IMR-90 (cell line): ENCODE results near the gene MLXIPL. TPM values are rescaled to one million over a fixed set of nuclear protein-coding genes. Genes with fewer than 3 reads are reported as not detected.

Experiments
- ATAC-seq: fragments of 200-7000 bp; cut with Tn5 transposase; 2 replicates; pipeline ENCODE4 v1.9.1; 2020; ENCODE audit warnings: low read depth, mild to moderate bottlenecking, moderate library complexity
- BruUV-seq: library from RNA; stranded (reverse); fragments of 400-500 nt; replicated peaks from 2 replicates; lab custom pipeline; 2021; lab: Mats Ljungman, UMichigan
- CTCF ChIA-PET: fragments of 300-600 bp; formaldehyde crosslinking; extraction: SDS; loops from one replicate; lab custom pipeline; 2021; ENCODE audit warnings: antibody characterized with exemption; lab: Yijun Ruan, JAX
- POLR2A ChIA-PET: fragments of 300-600 bp; sonication (Branson Sonifier 250); formaldehyde crosslinking; loops from one replicate; lab custom pipeline; 2022; ENCODE audit warnings: antibody characterized with exemption; ENCODE audit not compliant: unreplicated experiment; lab: Charles Lee
- DNase-seq: peaks from one replicate; pipeline ENCODE4 v3.0.0; 2013
- H2AFZ ChIP-seq: replicated peaks from 2 replicates; pipeline ENCODE3; 2013; ENCODE audit warnings: low read length, mild to moderate bottlenecking; ENCODE audit not compliant: poor library complexity
- H2AK5ac ChIP-seq: 2 replicates; pipeline ENCODE4 v1.6.1; 2013; ENCODE audit warnings: low read depth, low read length, inconsistent platforms
- H2AK9ac ChIP-seq: replicated peaks from 2 replicates; pipeline ENCODE3; 2013; ENCODE audit warnings: mild to moderate bottlenecking, low read depth, low read length, moderate library complexity; ENCODE audit not compliant: poor library complexity
- H2BK120ac ChIP-seq: 2 replicates; pipeline ENCODE4 v1.6.1; 2013; ENCODE audit warnings: low read depth, low read length, inconsistent platforms
- H2BK15ac ChIP-seq: 3 replicates; pipeline ENCODE4 v1.6.1; 2013; ENCODE audit warnings: low read depth, low read length, inconsistent platforms
- H2BK20ac ChIP-seq: 2 replicates; pipeline ENCODE4 v1.6.1; 2013; ENCODE audit warnings: low read depth, mild to moderate bottlenecking, inconsistent platforms, low read length, moderate library complexity
- H2BK5ac ChIP-seq: 2 replicates; pipeline ENCODE4 v1.6.1; 2013; ENCODE audit warnings: mild to moderate bottlenecking, low read depth, low read length, inconsistent platforms; ENCODE audit not compliant: poor library complexity, severe bottlenecking
- H3K14ac ChIP-seq: replicated peaks from 2 replicates; pipeline ENCODE4 v1.6.1; 2013; ENCODE audit warnings: low read depth, low read length, inconsistent platforms
- H3K18ac ChIP-seq: 2 replicates; pipeline ENCODE4 v1.6.1; 2013; ENCODE audit warnings: low read depth, low read length, control low read depth
- H3K23ac ChIP-seq: 2 replicates; pipeline ENCODE4 v1.6.1; 2013; ENCODE audit warnings: low read depth, low read length, inconsistent platforms
- H3K27ac ChIP-seq: 2 replicates; pipeline ENCODE4 v1.5.1; 2013; ENCODE audit warnings: mild to moderate bottlenecking, control low read depth, low read length; ENCODE audit not compliant: insufficient read depth
- H3K27me3 ChIP-seq: 2 replicates; pipeline ENCODE4 v1.6.1; 2013; ENCODE audit warnings: low read length; ENCODE audit not compliant: control insufficient read depth, insufficient read depth
- H3K36me3 ChIP-seq: 2 replicates; pipeline ENCODE4 v1.6.1; 2013; ENCODE audit warnings: low read length, mixed read lengths; ENCODE audit not compliant: control insufficient read depth, insufficient read depth
- H3K4ac ChIP-seq: 2 replicates; pipeline ENCODE4 v1.6.1; 2013; ENCODE audit warnings: low read depth, low read length, inconsistent platforms
- H3K4me1 ChIP-seq: 2 replicates; pipeline ENCODE4 v1.6.1; 2013; ENCODE audit warnings: low read length, mixed read lengths; ENCODE audit not compliant: control insufficient read depth, insufficient read depth
- H3K4me2 ChIP-seq: 2 replicates; pipeline ENCODE4 v1.6.1; 2013; ENCODE audit warnings: low read depth, mild to moderate bottlenecking, control low read depth, low read length, moderate library complexity
- H3K4me3 ChIP-seq: 2 replicates; pipeline ENCODE4 v1.5.1; 2013; ENCODE audit warnings: low read depth, mild to moderate bottlenecking, control low read depth, low read length, moderate library complexity; ENCODE audit not compliant: insufficient read depth
- H3K56ac ChIP-seq: 2 replicates; pipeline ENCODE4 v1.6.1; 2013; ENCODE audit warnings: low read length, inconsistent platforms; ENCODE audit not compliant: insufficient read depth; ENCODE audit errors: extremely low read depth
- H3K79me1 ChIP-seq, 2 experiments: 2 replicates each; pipeline ENCODE4 v1.6.1; 2013; ENCODE audit warnings: low read length in 2 of 2, inconsistent platforms in 1 of 2, low read depth in 1 of 2
- H3K9ac ChIP-seq: 2 replicates; pipeline ENCODE4 v1.6.1; 2013; ENCODE audit warnings: low read depth, low read length, control low read depth
- H3K9me1 ChIP-seq: 2 replicates; pipeline ENCODE4 v1.6.1; 2013; ENCODE audit warnings: low read length, inconsistent platforms; ENCODE audit not compliant: insufficient read depth
- H3K9me3 ChIP-seq: 2 replicates; pipeline ENCODE4 v1.6.1; 2013; ENCODE audit warnings: low read length; ENCODE audit not compliant: control insufficient read depth, insufficient read depth
- H4K20me1 ChIP-seq: 2 replicates; pipeline ENCODE4 v1.6.1; 2013; ENCODE audit warnings: low read length, inconsistent platforms; ENCODE audit not compliant: insufficient read depth
- H4K5ac ChIP-seq: 2 replicates; pipeline ENCODE4 v1.6.1; 2013; ENCODE audit warnings: mild to moderate bottlenecking, low read depth, low read length, control low read depth
- H4K8ac ChIP-seq, 2 experiments: 2 replicates each; pipeline ENCODE4 v1.6.1; 2013; ENCODE audit warnings: low read depth in 2 of 2, low read length in 2 of 2, control low read depth in 1 of 2, inconsistent platforms in 1 of 2
- H4K91ac ChIP-seq: 2 replicates; pipeline ENCODE4 v1.6.1; 2013; ENCODE audit warnings: low read depth, low read length, inconsistent platforms; ENCODE audit not compliant: insufficient read depth
- BHLHE40 ChIP-seq: fragments of 150-350 bp; IDR thresholded peaks from 2 replicates; pipeline ENCODE4 v1.6.1; 2016; ENCODE audit warnings: mild to moderate bottlenecking, low read depth, low read length
- CHD1 ChIP-seq: IDR thresholded peaks from 2 replicates; pipeline ENCODE4 v1.6.1; 2012; ENCODE audit warnings: low read depth, low read length, improper control_type of control experiment
- FOS ChIP-seq: fragments of 150-350 bp; IDR thresholded peaks from 2 replicates; pipeline ENCODE4 v1.6.1; 2016; ENCODE audit warnings: low read depth, low read length
- MAZ ChIP-seq: IDR thresholded peaks from 2 replicates; pipeline ENCODE4 v1.6.1; 2012; ENCODE audit warnings: low read depth, mild to moderate bottlenecking, low read length, improper control_type of control experiment, moderate library complexity, borderline replicate concordance
- NFE2L2 ChIP-seq: fragments of 150-350 bp; IDR thresholded peaks from 2 replicates; pipeline ENCODE4 v1.6.1; 2016; ENCODE audit warnings: low read depth, mild to moderate bottlenecking, low read length
- RAD21 ChIP-seq: IDR thresholded peaks from 2 replicates; pipeline ENCODE4 v1.6.1; 2012; ENCODE audit warnings: low read length, improper control_type of control experiment
- RCOR1 ChIP-seq: IDR thresholded peaks from 2 replicates; pipeline ENCODE4 v1.6.1; 2012; ENCODE audit warnings: mild to moderate bottlenecking, low read length, improper control_type of control experiment; ENCODE audit not compliant: insufficient replicate concordance
- RFX5 ChIP-seq: IDR thresholded peaks from 2 replicates; pipeline ENCODE4 v1.8.0; 2012; ENCODE audit warnings: low read depth, mild to moderate bottlenecking, low read length, moderate library complexity
- SMC3 ChIP-seq: fragments of 150-350 bp; IDR thresholded peaks from 2 replicates; pipeline ENCODE4 v1.6.1; 2016; ENCODE audit warnings: low read depth, mild to moderate bottlenecking, antibody characterized with exemption, low read length, moderate library complexity
- WGBS, 2 experiments: methylation state at CpG; one replicate each; pipeline versions ENCODE4 v1.1.5 to v1.1.7; 2013; ENCODE audit warnings: missing lambda C conversion rate in 2 of 2; ENCODE audit not compliant: insufficient read length in 1 of 2; ENCODE audit errors: extremely low coverage in 2 of 2; 5-methylcytosine and 5-hydroxymethylcytosine counted together
- dilution Hi-C: fragments of 300-500 bp; cut with HindIII; formaldehyde crosslinking; loops from one replicate; pipeline ENCODE4 v1.14.3; 2018; ENCODE audit warnings: low sequenced_read_pairs; ENCODE audit not compliant: unreplicated experiment
- in situ Hi-C: fragments of 300-500 bp; cut with MboI; formaldehyde crosslinking; loops from 3 replicates; pipeline ENCODE4 v1.14.3; 2019; ENCODE audit warnings: low sequenced_read_pairs, inconsistent platforms, mixed read lengths
- intact Hi-C: fragments of 100-400 bp; cut with micrococcal nuclease; formaldehyde crosslinking; loops from 2 replicates; pipeline ENCODE4 v1.10.0; 2022
- polyA plus RNA-seq, 3 experiments: library from polyadenylated mRNA; depleted of rRNA; stranded (reverse); fragments of >200 nt; gene quantifications; 2 replicates each; pipeline ENCODE4 v1.2.3, GENCODE V29; 2012; ENCODE audit warnings: low replicate concordance in 1 of 3
- total RNA-seq: library from RNA; depleted of rRNA; stranded (reverse); fragments of >200 nt; gene quantifications from 2 replicates; pipeline ENCODE4 v1.2.3, GENCODE V29; 2012
- TF ChIP-seq, protein P1 (sequence below): conservative IDR thresholded peaks from 2 replicates; pipeline ENCODE4 v1.5.1; 2012; ENCODE audit warnings: mild to moderate bottlenecking, low read depth, low read length, improper control_type of control experiment
- TF ChIP-seq, protein P2 (sequence below): fragments of 150-350 bp; IDR thresholded peaks from 2 replicates; pipeline ENCODE4 v1.6.1; 2017; ENCODE audit warnings: mild to moderate bottlenecking, antibody characterized with exemption, low read length, low read depth

The MLXIPL gene
- total and polyA plus RNA-seq, 2 of the 4 experiments (the other 2 are of a cell fraction), result not detected

DNA sequence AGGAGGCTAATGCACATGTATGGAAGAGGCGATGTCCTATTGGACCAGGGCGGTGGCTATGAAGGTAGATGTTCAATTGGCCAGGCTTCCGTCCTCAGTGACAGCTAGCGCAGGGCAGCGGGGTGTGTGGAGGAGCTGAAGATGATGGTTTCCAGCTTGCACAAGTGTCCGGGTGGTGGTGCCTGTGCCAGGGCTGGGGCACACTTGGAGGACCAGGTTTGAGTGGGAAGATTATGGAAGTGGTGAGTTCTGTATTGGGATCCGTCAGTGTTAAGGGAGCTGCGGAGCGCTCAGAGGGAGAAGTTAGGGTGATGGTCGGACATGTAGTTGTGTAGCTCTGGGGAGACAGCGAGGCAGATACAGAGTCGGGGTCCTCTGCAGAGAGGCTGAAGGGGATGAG is 37.4 kb downstream of the MLXIPL start:
- H4K20me1 ChIP-seq, result no peaks in the 10 kb centered on the region
- dilution Hi-C loops (no loop called here), intact Hi-C loops (no loop called here), in situ Hi-C loops (no loop called here)
- no peak overlapping the region for H3K18ac ChIP-seq
- H3K27me3 ChIP-seq, result no peaks in the 10 kb centered on the region
- H4K91ac ChIP-seq, result no peak overlapping the region
- no peak overlapping the region for H4K8ac ChIP-seq
- no peak overlapping the region for H2AK5ac ChIP-seq
- no peak overlapping the region; the same call in 1 of the 2 replicates for H3K14ac ChIP-seq
- no peak overlapping the region for H3K56ac ChIP-seq
- DNase-seq (no peak), ATAC-seq (no peak)
- no peak overlapping the region for H2BK20ac ChIP-seq
- BruUV-seq, result no TSS peak
- CTCF ChIA-PET, result no interaction called here
- peaks cover 4% of the 10 kb centered on the region; the same call in 1 of the 2 replicates for H3K4me1 ChIP-seq
- H3K9me3 ChIP-seq, result no peaks in the 10 kb centered on the region
- H2AK9ac ChIP-seq, result peak overlapping the region; percentile 61
- H3K4ac ChIP-seq, result no peak overlapping the region
- H2BK5ac ChIP-seq, result no peak overlapping the region
- no peak overlapping the region for H3K4me3 ChIP-seq
- H2BK120ac ChIP-seq, result no peak overlapping the region
- no peaks in the 10 kb centered on the region for H3K36me3 ChIP-seq
- H2AFZ ChIP-seq, result no peak overlapping the region
- no peaks in the 10 kb centered on the region for H3K9me1 ChIP-seq
- H3K23ac ChIP-seq, result no peak overlapping the region
- no peak overlapping the region for H4K5ac ChIP-seq
- 92% methylated on average over 9 of the region's 12 CpGs; no CpG with 5 or more reads in 1 of the 2 experiments for WGBS, 2 experiments
- no peak overlapping the region for H3K27ac ChIP-seq
- POLR2A ChIA-PET, result no interaction called here
- TF ChIP-seq, protein P1, sequence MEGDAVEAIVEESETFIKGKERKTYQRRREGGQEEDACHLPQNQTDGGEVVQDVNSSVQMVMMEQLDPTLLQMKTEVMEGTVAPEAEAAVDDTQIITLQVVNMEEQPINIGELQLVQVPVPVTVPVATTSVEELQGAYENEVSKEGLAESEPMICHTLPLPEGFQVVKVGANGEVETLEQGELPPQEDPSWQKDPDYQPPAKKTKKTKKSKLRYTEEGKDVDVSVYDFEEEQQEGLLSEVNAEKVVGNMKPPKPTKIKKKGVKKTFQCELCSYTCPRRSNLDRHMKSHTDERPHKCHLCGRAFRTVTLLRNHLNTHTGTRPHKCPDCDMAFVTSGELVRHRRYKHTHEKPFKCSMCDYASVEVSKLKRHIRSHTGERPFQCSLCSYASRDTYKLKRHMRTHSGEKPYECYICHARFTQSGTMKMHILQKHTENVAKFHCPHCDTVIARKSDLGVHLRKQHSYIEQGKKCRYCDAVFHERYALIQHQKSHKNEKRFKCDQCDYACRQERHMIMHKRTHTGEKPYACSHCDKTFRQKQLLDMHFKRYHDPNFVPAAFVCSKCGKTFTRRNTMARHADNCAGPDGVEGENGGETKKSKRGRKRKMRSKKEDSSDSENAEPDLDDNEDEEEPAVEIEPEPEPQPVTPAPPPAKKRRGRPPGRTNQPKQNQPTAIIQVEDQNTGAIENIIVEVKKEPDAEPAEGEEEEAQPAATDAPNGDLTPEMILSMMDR, result no peak
- TF ChIP-seq, protein P2, sequence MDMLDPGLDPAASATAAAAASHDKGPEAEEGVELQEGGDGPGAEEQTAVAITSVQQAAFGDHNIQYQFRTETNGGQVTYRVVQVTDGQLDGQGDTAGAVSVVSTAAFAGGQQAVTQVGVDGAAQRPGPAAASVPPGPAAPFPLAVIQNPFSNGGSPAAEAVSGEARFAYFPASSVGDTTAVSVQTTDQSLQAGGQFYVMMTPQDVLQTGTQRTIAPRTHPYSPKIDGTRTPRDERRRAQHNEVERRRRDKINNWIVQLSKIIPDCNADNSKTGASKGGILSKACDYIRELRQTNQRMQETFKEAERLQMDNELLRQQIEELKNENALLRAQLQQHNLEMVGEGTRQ, result no peak
- TF ChIP-seq FOS (no peak), NFE2L2 (no peak), CHD1 (no peak), BHLHE40 (no peak), RAD21 (no peak), RCOR1 (no peak), SMC3 (no peak), MAZ (no peak), RFX5 (no peak)
- H3K79me1 ChIP-seq, result no peaks in the 10 kb centered on the region
- H2BK15ac ChIP-seq, result no peak overlapping the region
- no peak overlapping the region for H3K9ac ChIP-seq
- H3K4me2 ChIP-seq, result no peak overlapping the region
